Mesendoderm (in vitro differentiated cells): Measurements from ENCODE around the gene KANSL1.

Experiments
- DNase-seq: peaks from one replicate; pipeline ENCODE4 v3.0.0; 2013
- H2AK5ac ChIP-seq: 2 replicates; pipeline ENCODE4 v1.6.1; 2013; ENCODE audit warnings: low read length, inconsistent platforms
- H2BK120ac ChIP-seq: 2 replicates; pipeline ENCODE4 v1.6.1; 2013; ENCODE audit warnings: low read depth, mild to moderate bottlenecking, low read length, moderate library complexity, mixed read lengths
- H2BK15ac ChIP-seq: replicated peaks from 2 replicates; pipeline ENCODE4 v1.6.1; 2013; ENCODE audit warnings: low read depth, mild to moderate bottlenecking, moderate library complexity
- H2BK5ac ChIP-seq: 2 replicates; pipeline ENCODE4 v1.6.1; 2013; ENCODE audit warnings: low read length, inconsistent platforms
- H3K18ac ChIP-seq: 2 replicates; pipeline ENCODE4 v1.6.1; 2013; ENCODE audit warnings: mild to moderate bottlenecking, low read length, mixed read lengths
- H3K23ac ChIP-seq: one replicate; pipeline ENCODE4 v1.6.1; 2013; ENCODE audit warnings: low read length
- H3K27ac ChIP-seq: 2 replicates; pipeline ENCODE4 v1.5.1; 2013; ENCODE audit warnings: low read depth, mild to moderate bottlenecking, inconsistent platforms, low read length, moderate library complexity
- H3K27me3 ChIP-seq: 2 replicates; pipeline ENCODE4 v1.6.1; 2013; ENCODE audit warnings: low read length, control low read depth, mild to moderate bottlenecking, inconsistent platforms; ENCODE audit not compliant: insufficient read depth, poor library complexity
- H3K36me3 ChIP-seq: 2 replicates; pipeline ENCODE4 v1.6.1; 2013; ENCODE audit warnings: low read length, inconsistent platforms; ENCODE audit not compliant: control insufficient read depth, insufficient read depth
- H3K4ac ChIP-seq: one replicate; pipeline ENCODE4 v1.6.1; 2013; ENCODE audit warnings: low read depth, mild to moderate bottlenecking, low read length, moderate library complexity
- H3K4me1 ChIP-seq: 2 replicates; pipeline ENCODE4 v1.6.1; 2013; ENCODE audit warnings: low read depth, low read length, inconsistent platforms; ENCODE audit not compliant: control insufficient read depth
- H3K4me2 ChIP-seq: 2 replicates; pipeline ENCODE4 v1.6.1; 2013; ENCODE audit warnings: low read length
- H3K4me3 ChIP-seq: 2 replicates; pipeline ENCODE4 v1.5.1; 2013; ENCODE audit warnings: mild to moderate bottlenecking, low read length
- H3K56ac ChIP-seq: one replicate; pipeline ENCODE4 v1.6.1; 2013; ENCODE audit warnings: low read length
- H3K79me1 ChIP-seq: 2 replicates; pipeline ENCODE4 v1.6.1; 2013; ENCODE audit warnings: low read length, inconsistent platforms
- H3K79me2 ChIP-seq: 2 replicates; pipeline ENCODE4 v1.6.1; 2013; ENCODE audit warnings: mild to moderate bottlenecking, low read length; ENCODE audit not compliant: control insufficient read depth, insufficient read depth
- H3K9ac ChIP-seq: 2 replicates; pipeline ENCODE4 v1.6.1; 2013; ENCODE audit warnings: low read length, inconsistent platforms
- H4K5ac ChIP-seq: one replicate; pipeline ENCODE4 v1.6.1; 2013; ENCODE audit warnings: low read length
- H4K8ac ChIP-seq: one replicate; pipeline ENCODE4 v1.6.1; 2013; ENCODE audit warnings: low read depth, mild to moderate bottlenecking, control low read depth, low read length, moderate library complexity
- WGBS: extraction: QIAGEN DNeasy Blood & Tissue Kit; methylation state at CpG from one replicate; pipeline ENCODE4 v1.1.7; 2013; ENCODE audit warnings: low lambda C conversion rate, missing lambda C conversion rate; ENCODE audit not compliant: insufficient coverage; ENCODE audit errors: extremely low coverage; 5-methylcytosine and 5-hydroxymethylcytosine counted together

The KANSL1 gene

GRCh38 chr17:45990886-45991285 is 202.3 kb downstream of the KANSL1 start:
- H3K27ac ChIP-seq = no peak overlapping the region
- H2BK15ac ChIP-seq = no peak overlapping the region
- no peaks in the 10 kb centered on the region for H3K4me1 ChIP-seq

GRCh38 chr17:45989759-45990158 is 203.5 kb downstream of the KANSL1 start:
- Histone ChIP-seq H2BK5ac (no peak overlapping the region), H3K4ac (no peak overlapping the region), H3K9ac (no peak overlapping the region), H3K4me2 (no peak overlapping the region), H4K5ac (no peak overlapping the region), H3K27me3 (no peaks in the 10 kb centered on the region), H3K4me3 (no peak overlapping the region), H3K23ac (no peak overlapping the region), H3K4me1 (no peaks in the 10 kb centered on the region), H3K56ac (no peak overlapping the region), H2BK15ac (no peak overlapping the region), H2BK120ac (no peak overlapping the region), H2AK5ac (no peak overlapping the region), H3K79me1 (no peaks in the 10 kb centered on the region), H3K18ac (no peak overlapping the region), H3K79me2 (no peaks in the 10 kb centered on the region), H4K8ac (no peak overlapping the region), H3K27ac (no peak overlapping the region), H3K36me3 (no peaks in the 10 kb centered on the region)
- WGBS = no CpG with 5 or more reads among the region's 3 CpGs
- DNase-seq = no peak

More at GRCh38 chr17:45990886-45991285, 202.3 kb downstream of the KANSL1 start:
- no peak overlapping the region for H2AK5ac ChIP-seq
- H2BK5ac ChIP-seq = no peak overlapping the region
- no peak overlapping the region for H3K18ac ChIP-seq
- no peak overlapping the region for H3K4me3 ChIP-seq
- no peak overlapping the region for H3K23ac ChIP-seq
- no peak overlapping the region for H2BK120ac ChIP-seq
- H3K79me2 ChIP-seq = no peaks in the 10 kb centered on the region
- no peak overlapping the region for H4K5ac ChIP-seq
- no CpG with 5 or more reads among the region's 6 CpGs for WGBS
- H3K27me3 ChIP-seq = no peaks in the 10 kb centered on the region
- no peaks in the 10 kb centered on the region for H3K79me1 ChIP-seq
- H3K36me3 ChIP-seq = no peaks in the 10 kb centered on the region
- H3K9ac ChIP-seq = no peak overlapping the region
- no peak for DNase-seq
- no peak overlapping the region for H3K4me2 ChIP-seq
- no peak overlapping the region for H3K4ac ChIP-seq
- no peak overlapping the region for H4K8ac ChIP-seq
- no peak overlapping the region for H3K56ac ChIP-seq

GRCh38 chr17:45987706-45988105 is 205.5 kb downstream of the KANSL1 start:
- Histone ChIP-seq H3K18ac (no peak overlapping the region), H4K5ac (no peak overlapping the region), H3K23ac (no peak overlapping the region), H3K27ac (no peak overlapping the region), H2BK5ac (no peak overlapping the region), H3K79me2 (no peaks in the 10 kb centered on the region), H2BK120ac (no peak overlapping the region), H3K79me1 (no peaks in the 10 kb centered on the region), H4K8ac (no peak overlapping the region), H2BK15ac (no peak overlapping the region), H2AK5ac (no peak overlapping the region), H3K56ac (no peak overlapping the region), H3K27me3 (no peaks in the 10 kb centered on the region), H3K9ac (no peak overlapping the region), H3K36me3 (no peaks in the 10 kb centered on the region), H3K4me1 (no peaks in the 10 kb centered on the region), H3K4ac (no peak overlapping the region), H3K4me3 (no peak overlapping the region), H3K4me2 (no peak overlapping the region)
- no CpG with 5 or more reads among the region's 5 CpGs for WGBS
- no peak for DNase-seq

GRCh38 chr17:45986056-45986455 is 207.2 kb downstream of the KANSL1 start:
- Histone ChIP-seq H3K79me1 (no peaks in the 10 kb centered on the region), H3K27ac (no peak overlapping the region), H2AK5ac (no peak overlapping the region), H3K4me1 (no peaks in the 10 kb centered on the region), H3K18ac (no peak overlapping the region), H3K36me3 (no peaks in the 10 kb centered on the region), H2BK120ac (no peak overlapping the region), H2BK5ac (no peak overlapping the region), H3K9ac (no peak overlapping the region), H3K4me2 (no peak overlapping the region), H3K56ac (no peak overlapping the region), H4K5ac (no peak overlapping the region), H3K27me3 (no peaks in the 10 kb centered on the region), H3K4me3 (no peak overlapping the region), H3K79me2 (no peaks in the 10 kb centered on the region), H3K23ac (no peak overlapping the region), H2BK15ac (no peak overlapping the region), H4K8ac (no peak overlapping the region), H3K4ac (no peak overlapping the region)
- WGBS = no CpG with 5 or more reads among the region's 4 CpGs
- no peak for DNase-seq

- Histone ChIP-seq H3K18ac (no peak overlapping the region), H3K4me3 (no peak overlapping the region)
These were observed 207.8 kb downstream of the KANSL1 start for GRCh38 chr17:45985447-45985846.

GRCh38 chr17:45984368-45984767 is 208.9 kb downstream of the KANSL1 start:
- no CpG with 5 or more reads among the region's 5 CpGs for WGBS
- no peaks in the 10 kb centered on the region for H3K4me1 ChIP-seq
- DNase-seq = no peak
- no peaks in the 10 kb centered on the region for H3K79me2 ChIP-seq
- no peaks in the 10 kb centered on the region for H3K27me3 ChIP-seq
- H3K4me2 ChIP-seq = no peak overlapping the region
- no peak overlapping the region for H3K18ac ChIP-seq
- H2BK5ac ChIP-seq = no peak overlapping the region
- H3K79me1 ChIP-seq = no peaks in the 10 kb centered on the region
- H3K56ac ChIP-seq = no peak overlapping the region
- no peak overlapping the region for H3K27ac ChIP-seq
- H2BK120ac ChIP-seq = no peak overlapping the region
- H2BK15ac ChIP-seq = no peak overlapping the region
- no peak overlapping the region for H2AK5ac ChIP-seq
- H3K4me3 ChIP-seq = no peak overlapping the region
- no peak overlapping the region for H3K23ac ChIP-seq
- no peaks in the 10 kb centered on the region for H3K36me3 ChIP-seq
- no peak overlapping the region for H3K4ac ChIP-seq
- no peak overlapping the region for H4K8ac ChIP-seq
- no peak overlapping the region for H4K5ac ChIP-seq
- H3K9ac ChIP-seq = no peak overlapping the region

More at GRCh38 chr17:45985447-45985846, 207.8 kb downstream of the KANSL1 start:
- no peaks in the 10 kb centered on the region for H3K27me3 ChIP-seq
- H2BK5ac ChIP-seq = no peak overlapping the region
- no peak overlapping the region for H3K9ac ChIP-seq
- H2BK120ac ChIP-seq = no peak overlapping the region
- WGBS = no CpG with 5 or more reads among the region's 4 CpGs
- no peak overlapping the region for H4K8ac ChIP-seq
- H3K56ac ChIP-seq = no peak overlapping the region
- no peak overlapping the region for H3K4ac ChIP-seq
- H3K4me2 ChIP-seq = no peak overlapping the region
- H3K79me2 ChIP-seq = no peaks in the 10 kb centered on the region
- H3K27ac ChIP-seq = no peak overlapping the region
- no peaks in the 10 kb centered on the region for H3K79me1 ChIP-seq
- H3K23ac ChIP-seq = no peak overlapping the region
- no peak overlapping the region for H2AK5ac ChIP-seq
- H3K4me1 ChIP-seq = no peaks in the 10 kb centered on the region
- no peak for DNase-seq
- H4K5ac ChIP-seq = no peak overlapping the region
- H3K36me3 ChIP-seq = no peaks in the 10 kb centered on the region
- H2BK15ac ChIP-seq = no peak overlapping the region
